ENCODE data around the gene FAM3A. TPM values are rescaled to one million over a fixed set of nuclear protein-coding genes. Genes with fewer than 3 reads are reported as not detected.

The FAM3A gene
- total and polyA plus RNA-seq, 9 of the 15 experiments (the other 6 are each of a cell fraction or from before 2014, with no cell fraction given), result 0.75 to 70.6 (median 27.0) TPM

DNA sequence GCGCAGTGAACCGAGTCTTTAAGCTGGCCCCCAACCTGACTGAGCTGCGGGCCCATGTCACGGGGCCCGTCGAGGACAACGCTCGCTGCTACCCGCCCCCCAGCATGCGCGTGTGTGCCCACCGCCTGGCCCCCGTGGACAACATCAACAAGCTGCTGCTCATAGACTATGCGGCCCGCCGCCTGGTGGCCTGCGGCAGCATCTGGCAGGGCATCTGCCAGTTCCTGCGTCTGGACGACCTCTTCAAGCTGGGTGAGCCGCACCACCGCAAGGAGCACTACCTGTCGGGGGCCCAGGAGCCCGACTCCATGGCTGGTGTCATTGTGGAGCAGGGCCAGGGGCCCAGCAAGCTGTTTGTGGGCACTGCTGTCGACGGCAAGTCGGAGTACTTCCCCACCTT lies 55.7 kb downstream of the FAM3A start (continued):
- no peak for TF ChIP-seq E2F6 (IDR thresholded peaks at IDR 0.05; ENCODE audit: borderline replicate concordance in 1 of 2, extremely low read depth in 1 of 2, insufficient read depth in 1 of 2, insufficient read length in 1 of 2, low read depth in 1 of 2, low read length in 1 of 2, poor library complexity in 1 of 2, severe bottlenecking in 1 of 2)
- TF ChIP-seq, protein P1, sequence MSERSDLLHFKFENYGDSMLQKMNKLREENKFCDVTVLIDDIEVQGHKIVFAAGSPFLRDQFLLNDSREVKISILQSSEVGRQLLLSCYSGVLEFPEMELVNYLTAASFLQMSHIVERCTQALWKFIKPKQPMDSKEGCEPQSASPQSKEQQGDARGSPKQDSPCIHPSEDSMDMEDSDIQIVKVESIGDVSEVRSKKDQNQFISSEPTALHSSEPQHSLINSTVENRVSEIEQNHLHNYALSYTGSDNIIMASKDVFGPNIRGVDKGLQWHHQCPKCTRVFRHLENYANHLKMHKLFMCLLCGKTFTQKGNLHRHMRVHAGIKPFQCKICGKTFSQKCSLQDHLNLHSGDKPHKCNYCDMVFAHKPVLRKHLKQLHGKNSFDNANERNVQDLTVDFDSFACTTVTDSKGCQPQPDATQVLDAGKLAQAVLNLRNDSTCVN (CRISPR knock-in tag; IDR thresholded peaks at IDR 0.05), result no peak

DNA sequence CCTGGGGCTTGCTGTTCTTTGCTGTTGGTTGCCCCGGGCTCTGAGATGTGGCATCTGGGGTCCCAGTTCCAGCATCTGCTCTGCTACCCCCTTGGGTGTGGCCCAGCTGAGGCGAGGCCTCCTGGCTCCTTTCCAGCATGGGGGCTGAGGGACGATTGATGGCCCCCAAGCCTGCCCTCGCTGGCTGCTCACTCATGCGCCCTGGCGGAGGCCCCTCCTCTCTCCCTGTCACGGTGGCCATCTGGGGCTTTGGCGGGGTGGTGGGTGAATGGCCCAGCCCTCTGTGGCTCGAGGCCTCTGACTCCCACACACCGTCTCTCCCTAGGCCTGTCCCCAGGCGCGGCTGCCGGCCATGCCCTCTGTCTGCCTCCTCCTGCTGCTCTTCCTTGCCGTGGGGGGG lies 56.2 kb downstream of the FAM3A start:
- BruUV-seq (replicated peaks), result no TSS peak
- intact Hi-C loops (cut with micrococcal nuclease), result no loop called here
- no peak overlapping the region for H3K27ac ChIP-seq (ENCODE audit: extremely low read depth, low read depth, low read length)
- H3K4me3 ChIP-seq, result peak overlapping the region; percentile 59
- FAIRE-seq (no peak), DNase-seq (ENCODE audit: extremely low read depth in 1 of 4, low spot score in 3 of 4) (peak; percentile 45 to 62 (median 51)), ATAC-seq (peak; percentile 71)
- POLR2A ChIA-PET, result interaction anchor here (0.5 to 2.9 kb wide), 9 partner anchors 12 to 1530 kb away, joined by 3 to 11 read pairs (median 4); partner anchors contain the start of gene LAGE3
- peaks cover 3% of the 10 kb centered on the region; the same call in 1 of the 2 replicates for H4K20me1 ChIP-seq (replicated peaks; ENCODE audit: control insufficient read depth, insufficient read depth, low read length)
- in situ Hi-C loops (cut with MboI), result no loop called here
- no peaks in the 10 kb centered on the region for H3K9me3 ChIP-seq (replicated peaks; ENCODE audit: control insufficient read depth, insufficient read depth, low read depth, low read length)
- WGBS (ENCODE audit: insufficient coverage, low coverage, missing lambda C conversion rate), result 16% methylated on average over 4 of the region's 14 CpGs
- no peak overlapping the region for H2AFZ ChIP-seq (ENCODE audit: low read depth, low read length)
- peaks cover 30% of the 10 kb centered on the region for H3K79me2 ChIP-seq (ENCODE audit: control insufficient read depth, insufficient read depth, low read length)
- peaks cover 40% of the 10 kb centered on the region; the same call in 2 of the 3 replicates for H3K36me3 ChIP-seq (ENCODE audit: control insufficient read depth, insufficient read depth, low read length)
- H3K9ac ChIP-seq (ENCODE audit: insufficient read depth in 1 of 2, low read depth in 2 of 2, low read length in 2 of 2), result peak overlapping the region; percentile 37 to 92; a peak in 3 of 4 replicates
- peaks cover 7 to 50% of the 10 kb centered on the region in 2 experiments; a peak in 3 of 5 replicates for H3K4me1 ChIP-seq (replicated peaks in 1 of 2; ENCODE audit: control insufficient read depth in 2 of 2, insufficient read depth in 2 of 2, low read length in 2 of 2)
- H3K27me3 ChIP-seq (ENCODE audit: control insufficient read depth in 2 of 2, insufficient read depth in 2 of 2, low read length in 2 of 2), result no peaks in the 10 kb centered on the region
- H3K4me2 ChIP-seq (ENCODE audit: insufficient read depth, low read length), result peak overlapping the region; percentile 81
- no peaks in the 10 kb centered on the region for H3K9me1 ChIP-seq (ENCODE audit: control insufficient read depth, insufficient read depth, low read length)
- CTCF ChIA-PET (ENCODE audit: low intra/inter-chr PET ratio), result no interaction called here
- no peak for TF ChIP-seq MITF (IDR thresholded peaks at IDR 0.05)
- no peak for TF ChIP-seq ELF1 (tag; IDR thresholded peaks at IDR 0.05)
- no peak for TF ChIP-seq IFI16 (CRISPR knock-in tag; IDR thresholded peaks at IDR 0.05)
- TF ChIP-seq SMAD3 (CRISPR knock-in tag; conservative IDR thresholded peaks at IDR 0.05), result no peak
- TF ChIP-seq CBFA2T3 (IDR thresholded peaks at IDR 0.05), result peak; percentile 20; the same call in 1 of the 2 replicates
- no peak for TF ChIP-seq ZBTB7A (IDR thresholded peaks at IDR 0.05; ENCODE audit: borderline replicate concordance, control insufficient read depth, low read depth, low read length)
- no peak for TF ChIP-seq XRCC3 (IDR thresholded peaks at IDR 0.05)
- TF ChIP-seq STAT5B (CRISPR knock-in tag; IDR thresholded peaks at IDR 0.05), result no peak
- no peak for TF ChIP-seq SMC3 (conservative IDR thresholded peaks at IDR 0.05; ENCODE audit: insufficient read depth, low read depth, low read length)
- TF ChIP-seq ZNF444 (CRISPR knock-in tag; IDR thresholded peaks at IDR 0.05), result no peak
- TF ChIP-seq GATA2 (CRISPR knock-in tag; IDR thresholded peaks at IDR 0.05), result no peak
